CD4-positive, alpha-beta T cell treated with Interleukin-1 beta for 1 hour (primary cell): ENCODE measurements around the gene PTCRA.
"Not testable (repeated sequence)": the region's sequence is repeated elsewhere in the genome, so short reads cannot be mapped to it uniquely, and the experiment has no call there.

ENCODE experiments used
- DNase-seq, 2 donors: peaks; one replicate each; pipeline ENCODE4 v3.0.0-alpha.2; 2020 to 2022

The PTCRA gene

DNA sequence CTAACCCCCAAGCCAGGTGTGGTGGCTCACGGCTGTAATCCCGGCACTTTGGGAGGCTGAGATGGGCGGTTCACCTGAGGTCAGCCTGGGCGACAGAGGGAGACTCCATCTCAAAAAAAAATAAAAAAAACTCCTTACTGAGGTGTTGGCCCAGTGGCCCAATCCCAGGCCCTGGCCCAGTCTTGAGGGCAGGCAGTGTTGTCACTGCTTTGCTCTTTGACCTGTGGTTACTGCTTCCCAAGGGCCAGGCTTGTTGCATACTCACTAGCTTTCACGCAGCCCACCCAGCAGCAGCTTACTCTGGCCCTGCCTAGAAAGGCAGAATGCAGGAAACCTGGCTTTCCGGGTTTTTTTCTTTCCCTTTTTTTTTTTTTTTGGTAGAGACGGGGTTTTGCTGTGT is 26.6 kb downstream of the PTCRA start:
- no peak for DNase-seq

DNA sequence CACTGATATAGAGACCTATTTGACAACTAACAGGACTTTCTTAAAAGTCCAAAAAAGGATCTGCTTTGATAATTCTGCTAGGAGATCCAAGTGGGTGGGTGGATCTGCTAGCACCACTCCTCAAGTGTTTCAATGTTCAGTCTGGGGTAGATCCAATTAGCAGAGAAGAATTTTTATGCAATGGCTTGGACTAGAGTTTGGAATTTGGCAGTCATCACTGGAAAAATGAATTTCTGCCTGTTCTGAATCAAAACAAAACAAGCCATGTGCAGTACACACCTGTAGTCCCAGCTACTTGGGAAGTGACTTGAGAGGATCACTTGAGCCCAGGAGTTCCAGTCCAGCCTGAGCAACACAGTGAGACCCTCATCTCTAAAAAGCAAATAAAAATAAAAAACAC is 32.1 kb downstream of the PTCRA start:
- no peak for DNase-seq

DNA sequence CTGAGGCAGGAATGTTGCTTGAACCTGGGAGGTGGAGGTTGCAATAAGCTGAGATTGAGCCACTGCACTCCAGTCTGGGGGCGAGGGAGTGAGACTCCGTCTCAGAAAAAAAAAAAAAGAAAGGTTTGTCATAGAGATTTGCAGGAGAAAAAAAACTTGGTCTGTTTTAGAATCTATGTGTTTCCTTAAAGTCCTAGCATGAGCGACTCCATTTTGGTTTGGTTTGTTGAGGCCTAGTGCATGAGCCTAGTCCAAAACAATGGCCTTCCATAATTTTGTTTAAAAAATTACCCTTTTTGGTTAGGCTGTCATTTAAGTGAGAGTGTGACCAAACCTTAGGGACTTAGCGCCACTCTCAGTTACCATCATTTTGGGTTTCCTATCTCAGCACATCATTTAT is 36.5 kb downstream of the PTCRA start:
- DNase-seq, result no peak

DNA sequence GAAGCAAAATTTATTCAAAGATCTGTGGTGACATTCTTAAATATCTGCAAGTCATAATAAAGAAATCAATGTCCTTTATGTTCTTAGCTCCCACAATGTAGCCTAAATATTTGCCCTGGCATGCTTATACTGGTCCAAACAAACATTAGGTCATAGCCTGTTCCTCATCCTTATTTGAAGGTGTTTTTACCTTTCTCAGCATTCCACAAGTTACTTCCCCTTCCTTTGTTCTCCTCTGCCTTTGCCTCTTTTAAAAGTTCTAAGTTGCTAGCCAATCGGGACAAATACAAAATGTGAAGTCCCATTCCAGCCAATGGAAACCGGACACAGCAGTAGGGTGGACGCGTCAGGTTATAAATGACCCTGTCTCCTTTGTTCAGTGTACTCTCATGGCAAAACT is 38.6 kb downstream of the PTCRA start:
- not testable (repeated sequence) for DNase-seq

DNA sequence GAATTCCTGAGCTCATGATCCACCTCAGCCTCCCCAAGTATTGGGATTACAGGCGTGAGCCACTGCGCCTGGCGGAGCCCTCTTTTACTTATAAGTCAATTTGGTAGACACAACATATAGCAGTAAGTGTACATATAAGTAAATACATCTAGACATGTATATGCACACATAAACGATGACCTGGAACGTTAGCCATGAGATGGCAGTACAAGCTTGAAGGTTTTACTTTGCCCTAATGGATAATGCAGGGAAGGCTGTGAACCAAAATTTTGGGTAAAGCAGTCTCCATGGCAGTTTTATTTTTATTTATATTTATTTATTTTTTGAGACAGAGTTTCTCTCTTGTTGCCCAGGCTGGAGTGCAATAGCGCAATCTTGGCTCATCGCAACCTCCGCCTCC is 42.3 kb downstream of the PTCRA start:
- DNase-seq, result peak in 1 of 2 donors; percentile 5

DNA sequence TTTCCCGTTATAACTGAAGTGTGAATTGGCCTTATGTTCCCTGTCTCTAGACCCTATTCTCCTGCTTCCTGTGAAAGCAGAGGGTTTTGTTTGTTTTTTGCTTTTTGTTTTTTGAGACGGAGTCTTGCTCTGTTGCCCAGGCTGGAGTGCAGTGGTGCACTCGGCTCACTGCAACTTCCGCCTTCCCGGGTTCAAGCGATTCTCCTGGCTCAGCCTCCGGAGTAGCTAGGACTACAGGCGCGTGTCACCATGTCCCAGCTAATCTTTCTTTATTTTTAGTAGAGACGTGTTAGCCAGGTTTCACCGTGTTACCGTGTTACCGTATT is 44.0 kb downstream of the PTCRA start:
- DNase-seq, result no peak

DNA sequence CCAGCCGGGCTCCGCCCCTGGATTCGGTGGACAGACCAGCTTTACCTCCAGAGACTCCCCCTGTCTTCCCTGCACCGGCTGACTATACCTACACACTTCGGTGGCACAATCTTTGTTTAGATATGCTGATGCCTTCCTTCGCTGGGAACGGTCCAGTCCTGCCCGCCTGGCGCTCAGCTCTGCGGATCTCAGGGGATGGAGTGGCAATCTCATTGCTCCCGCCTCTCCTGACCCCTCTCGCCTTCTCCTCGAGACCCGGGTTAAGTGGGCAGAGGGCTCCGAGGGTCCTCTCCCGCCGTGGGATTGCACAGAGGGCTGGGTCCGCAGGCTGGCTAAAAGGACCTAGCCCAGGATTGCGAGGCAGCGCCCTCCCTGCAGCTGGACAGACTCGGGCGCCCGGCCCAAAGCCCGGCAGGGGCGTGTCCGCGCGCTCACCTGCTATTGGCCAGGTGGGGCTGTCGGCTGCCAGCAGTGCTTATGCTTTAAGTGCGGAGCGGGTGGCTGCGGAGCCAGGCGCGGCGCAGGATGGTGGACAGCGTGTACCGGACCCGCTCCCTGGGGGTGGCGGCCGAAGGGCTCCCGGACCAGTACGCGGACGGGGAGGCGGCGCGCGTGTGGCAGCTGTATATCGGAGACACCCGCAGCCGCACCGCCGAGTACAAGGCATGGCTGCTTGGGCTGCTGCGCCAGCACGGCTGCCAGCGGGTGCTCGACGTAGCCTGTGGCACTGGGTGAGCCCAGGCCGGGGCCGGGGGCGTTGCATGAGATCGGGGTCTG is 44.6 kb downstream of the PTCRA start, which contains the start of gene GNMT:
TSS of gene GNMT (plus strand) at position 512 of the 777 bp plus-strand sequence. CDS start at position 526, 14 bp downstream.
- peak; percentile 15 to 38 for DNase-seq

DNA sequence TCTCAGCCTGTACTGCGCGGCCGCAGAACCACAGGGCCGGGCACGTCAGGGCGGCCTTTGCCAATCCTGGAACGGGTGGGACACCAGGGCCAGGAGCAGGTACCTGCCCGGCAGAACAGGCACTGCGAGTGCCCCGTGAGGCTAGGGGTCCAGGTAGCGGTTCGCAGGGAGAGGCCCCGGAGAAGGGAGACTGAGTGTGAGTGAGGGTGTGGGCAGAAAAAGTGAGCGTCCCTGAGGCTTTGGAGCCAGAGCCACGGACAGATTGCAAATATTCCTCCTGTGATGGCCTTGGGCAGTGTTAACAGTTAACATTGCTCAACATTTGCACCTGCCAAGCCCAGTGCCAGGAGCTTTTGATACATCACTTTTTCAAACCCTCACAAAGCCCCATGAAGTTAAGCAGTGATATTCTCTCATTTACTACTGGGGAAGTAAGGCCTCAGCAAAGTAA is 45.2 kb downstream of the PTCRA start:
- no peak for DNase-seq

DNA sequence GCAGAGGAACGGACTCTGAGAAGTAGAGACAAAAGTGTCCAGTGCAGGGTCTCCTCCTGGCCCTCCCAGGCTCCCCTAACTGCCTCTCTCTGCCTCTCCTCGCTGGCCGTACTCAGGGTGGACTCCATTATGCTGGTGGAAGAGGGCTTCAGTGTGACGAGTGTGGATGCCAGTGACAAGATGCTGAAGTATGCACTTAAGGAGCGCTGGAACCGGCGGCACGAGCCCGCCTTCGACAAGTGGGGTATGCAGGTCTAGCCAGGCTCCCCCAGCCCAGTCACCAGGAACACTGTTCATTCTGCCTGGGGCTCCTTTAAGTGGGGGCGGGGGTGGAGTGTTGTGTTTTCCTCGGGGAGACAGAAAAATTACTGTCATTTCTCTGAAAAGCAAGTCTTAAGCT is 46.2 kb downstream of the PTCRA start:
- DNase-seq, result no peak

DNA sequence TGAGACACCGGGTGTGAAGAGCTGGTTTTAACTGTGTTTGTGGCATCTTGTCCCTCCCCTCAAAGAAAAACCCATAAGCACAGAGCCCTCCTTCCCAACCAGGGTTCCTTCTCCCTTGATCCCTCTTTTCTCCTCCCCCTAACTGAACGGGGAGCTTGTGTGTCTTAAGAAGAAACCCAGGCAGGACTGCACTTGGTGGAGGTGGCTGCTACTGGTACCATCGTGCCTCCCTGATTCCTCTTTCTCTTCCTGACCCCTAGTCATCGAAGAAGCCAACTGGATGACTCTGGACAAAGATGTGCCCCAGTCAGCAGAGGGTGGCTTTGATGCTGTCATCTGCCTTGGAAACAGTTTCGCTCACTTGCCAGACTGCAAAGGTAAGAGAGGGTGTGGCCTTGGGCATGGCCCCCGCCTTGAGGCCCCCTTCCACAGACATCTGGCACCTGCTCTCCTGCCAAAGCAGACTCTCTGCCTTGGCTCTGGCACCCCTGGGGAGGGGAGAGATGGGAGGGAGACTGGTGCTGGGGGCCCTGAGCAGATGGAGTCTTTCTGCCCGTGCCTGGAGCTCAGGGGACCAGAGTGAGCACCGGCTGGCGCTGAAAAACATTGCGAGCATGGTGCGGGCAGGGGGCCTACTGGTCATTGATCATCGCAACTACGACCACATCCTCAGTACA is 46.8 kb downstream of the PTCRA start:
- DNase-seq, result no peak

DNA sequence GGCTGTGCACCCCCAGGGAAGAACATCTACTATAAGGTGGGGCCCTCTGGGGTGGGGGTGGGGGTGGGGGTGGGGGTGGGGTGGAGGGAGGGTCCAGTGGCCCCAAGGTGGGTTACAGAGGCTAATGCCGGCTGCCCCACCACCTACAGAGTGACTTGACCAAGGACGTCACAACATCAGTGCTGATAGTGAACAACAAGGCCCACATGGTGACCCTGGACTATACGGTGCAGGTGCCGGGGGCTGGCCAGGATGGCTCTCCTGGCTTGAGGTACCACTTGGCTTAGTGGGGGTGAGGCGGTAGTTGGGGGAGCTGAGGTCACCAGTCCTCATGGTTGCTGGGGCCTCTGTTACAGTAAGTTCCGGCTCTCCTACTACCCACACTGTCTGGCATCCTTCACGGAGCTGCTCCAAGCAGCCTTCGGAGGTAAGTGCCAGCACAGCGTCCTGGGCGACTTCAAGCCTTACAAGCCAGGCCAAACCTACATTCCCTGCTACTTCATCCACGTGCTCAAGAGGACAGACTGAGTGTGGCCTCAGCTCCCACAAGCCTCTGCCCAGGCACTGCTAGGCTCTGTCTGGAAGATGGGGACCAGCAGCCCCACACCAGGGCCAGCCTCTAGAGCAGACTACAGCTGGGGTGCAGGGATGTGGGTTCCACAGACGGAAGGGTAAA is 47.5 kb downstream of the PTCRA start:
- DNase-seq, result no peak

DNA sequence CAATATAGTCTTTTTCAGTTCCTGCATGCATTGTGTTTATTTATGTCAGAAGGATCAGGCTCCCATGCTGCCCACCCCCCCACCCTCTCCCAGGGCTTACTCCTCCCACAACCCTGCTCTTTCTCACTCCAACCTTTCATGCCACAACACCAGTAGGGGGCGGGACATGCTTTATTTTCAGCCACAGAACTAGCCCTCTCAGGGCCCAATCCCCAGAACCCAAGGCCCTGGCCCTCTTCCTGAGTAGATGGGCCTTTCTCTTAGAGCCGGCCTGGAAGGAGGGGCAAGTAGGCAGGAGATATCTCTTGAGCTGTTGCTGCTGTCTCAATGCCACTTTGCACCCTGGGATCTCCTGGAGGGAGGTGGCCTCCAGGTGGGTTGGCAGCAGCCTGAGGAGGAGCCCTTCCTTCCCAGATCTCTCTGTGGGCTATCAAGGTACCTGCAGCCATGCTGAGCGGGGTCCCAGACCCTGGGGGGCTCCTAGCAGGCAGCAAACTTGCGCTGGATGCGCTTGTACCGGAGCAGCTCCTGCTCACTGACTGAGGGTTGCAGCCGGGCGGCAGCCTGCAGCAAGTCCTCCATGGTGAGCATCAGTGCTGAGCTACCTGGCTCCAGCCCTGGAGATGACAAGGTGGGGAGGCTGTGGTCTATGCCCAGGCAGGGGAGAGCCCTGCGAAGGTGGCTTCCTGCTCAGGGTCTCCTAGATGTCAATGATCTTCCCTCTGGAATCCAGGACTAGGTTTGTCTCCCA is 48.2 kb downstream of the PTCRA start:
- DNase-seq, result peak; percentile 20 to 44

DNA sequence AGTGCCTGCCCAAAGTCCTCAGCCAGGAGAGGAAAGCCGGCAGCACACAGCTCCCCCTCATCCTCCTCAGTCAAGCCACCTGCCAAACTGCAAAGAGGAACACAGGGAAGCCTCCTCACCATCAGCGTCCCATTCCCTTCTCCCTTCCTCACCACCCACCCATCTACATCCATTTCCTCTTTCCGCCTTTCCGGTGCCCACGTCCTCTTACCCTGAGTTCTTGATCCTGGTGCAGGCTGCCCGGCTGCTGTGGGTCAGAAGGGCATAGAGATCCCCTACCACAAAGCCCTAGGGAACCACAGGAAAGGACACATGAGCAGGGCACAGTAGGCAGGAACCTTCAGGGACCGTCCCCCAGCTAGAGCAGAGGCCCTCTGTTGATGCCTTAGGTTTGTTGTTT is 50.7 kb downstream of the PTCRA start:
- DNase-seq, result no peak

DNA sequence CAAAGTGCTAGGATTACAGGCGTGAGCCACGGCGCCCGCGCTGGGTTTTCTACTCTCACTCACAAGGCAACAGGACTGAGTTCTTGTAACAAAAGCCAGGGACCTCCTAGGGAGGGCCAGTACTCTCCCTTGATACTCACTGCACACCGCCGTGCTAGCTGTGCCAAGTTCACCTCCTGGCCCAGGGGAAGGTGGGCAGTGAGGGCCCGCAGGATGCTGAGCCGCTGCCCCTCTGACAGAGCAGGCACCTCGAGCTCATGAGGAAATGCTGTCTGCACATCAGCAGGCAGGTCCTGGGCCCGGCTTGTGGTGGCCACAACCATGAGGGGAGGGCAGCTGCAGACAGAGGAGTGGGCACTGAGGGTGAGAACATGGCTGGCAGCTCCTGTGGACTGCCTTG is 51.4 kb downstream of the PTCRA start:
- no peak for DNase-seq

DNA sequence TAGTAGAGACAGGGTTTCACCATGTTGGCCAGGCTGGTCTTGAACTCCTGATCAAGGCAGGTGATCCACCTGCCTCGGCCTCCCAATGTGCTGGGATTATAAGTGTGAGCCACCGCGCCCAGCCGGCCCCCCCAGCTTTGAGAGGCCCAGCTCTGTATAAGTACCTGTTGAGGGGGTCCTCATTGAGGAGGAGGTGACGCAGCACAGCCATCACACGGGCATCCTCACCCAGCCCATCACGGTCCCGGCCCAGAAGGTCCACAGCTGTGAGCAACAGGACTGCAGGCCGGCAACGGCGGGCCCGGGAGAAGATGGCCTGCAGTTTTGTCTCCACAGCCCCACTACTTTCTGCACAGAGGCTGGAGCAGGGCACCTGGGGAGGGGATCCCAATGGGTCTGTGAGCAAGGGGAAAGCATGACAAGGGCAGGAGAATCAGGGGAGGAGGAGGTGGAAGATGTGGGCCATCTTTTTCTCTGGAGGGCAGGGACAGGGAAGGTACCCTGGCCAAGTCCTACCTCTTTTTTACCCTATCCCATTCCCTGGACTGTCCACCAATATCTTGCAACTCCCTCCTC is 52.4 kb downstream of the PTCRA start:
- DNase-seq, result no peak

DNA sequence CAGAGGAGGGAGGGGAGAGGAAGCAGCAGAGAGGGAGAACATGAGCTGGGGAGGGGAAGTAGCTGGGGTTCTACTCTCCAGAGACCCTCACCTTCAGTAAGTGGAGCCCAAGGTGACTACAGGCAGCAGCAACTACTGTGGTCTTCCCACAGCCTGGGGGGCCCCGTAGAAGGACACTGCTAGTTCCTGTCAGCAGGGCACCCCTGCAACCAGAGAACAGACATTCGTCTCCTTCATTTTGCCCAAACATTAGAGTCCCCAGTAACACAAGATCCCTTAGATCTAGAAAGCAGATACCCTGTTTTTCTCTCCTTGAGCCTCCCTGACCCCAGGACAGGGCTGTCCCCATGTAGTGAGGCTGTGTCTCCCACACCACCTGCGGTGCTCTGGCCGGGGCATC is 52.9 kb downstream of the PTCRA start:
- DNase-seq, result no peak

DNA sequence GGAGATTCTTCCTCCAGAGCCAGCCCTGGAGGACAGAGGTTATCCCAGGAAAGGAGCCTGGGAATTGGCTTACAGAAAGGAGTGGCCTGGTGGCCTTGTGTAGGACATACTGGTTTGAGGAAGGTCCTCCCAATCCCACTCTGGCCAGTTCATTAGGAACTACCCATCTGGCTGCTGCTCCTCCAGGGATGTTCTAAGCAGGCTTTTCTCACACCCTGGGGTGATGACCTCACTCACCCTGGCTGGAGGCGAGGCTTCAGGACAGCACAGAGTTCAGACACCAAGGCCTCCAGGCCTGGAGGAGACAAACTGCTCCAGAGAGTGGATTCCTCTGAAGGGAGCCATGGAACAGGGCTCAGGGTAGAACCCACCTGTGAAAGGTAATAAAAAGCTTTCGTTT is 53.6 kb downstream of the PTCRA start:
- DNase-seq, result no peak

DNA sequence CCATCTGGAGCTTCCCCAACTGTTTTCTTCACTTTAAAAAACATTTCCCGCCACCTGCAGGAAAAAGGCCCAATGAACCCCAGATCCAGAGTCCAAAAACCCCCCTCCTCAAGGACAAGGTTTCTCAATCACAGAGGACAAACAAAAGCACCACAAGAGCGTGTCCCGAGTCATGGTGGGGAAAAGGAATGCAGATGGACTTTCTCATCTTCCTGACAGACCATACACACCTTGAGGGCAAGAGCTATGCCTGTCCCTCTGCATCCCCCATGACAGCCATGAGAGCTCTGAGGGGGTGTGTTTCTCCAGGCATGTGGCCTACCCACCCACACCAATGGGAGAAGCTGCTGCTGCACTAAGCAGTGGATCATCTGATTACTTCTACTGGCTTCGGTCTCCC is 54.1 kb downstream of the PTCRA start:
- DNase-seq, result no peak

DNA sequence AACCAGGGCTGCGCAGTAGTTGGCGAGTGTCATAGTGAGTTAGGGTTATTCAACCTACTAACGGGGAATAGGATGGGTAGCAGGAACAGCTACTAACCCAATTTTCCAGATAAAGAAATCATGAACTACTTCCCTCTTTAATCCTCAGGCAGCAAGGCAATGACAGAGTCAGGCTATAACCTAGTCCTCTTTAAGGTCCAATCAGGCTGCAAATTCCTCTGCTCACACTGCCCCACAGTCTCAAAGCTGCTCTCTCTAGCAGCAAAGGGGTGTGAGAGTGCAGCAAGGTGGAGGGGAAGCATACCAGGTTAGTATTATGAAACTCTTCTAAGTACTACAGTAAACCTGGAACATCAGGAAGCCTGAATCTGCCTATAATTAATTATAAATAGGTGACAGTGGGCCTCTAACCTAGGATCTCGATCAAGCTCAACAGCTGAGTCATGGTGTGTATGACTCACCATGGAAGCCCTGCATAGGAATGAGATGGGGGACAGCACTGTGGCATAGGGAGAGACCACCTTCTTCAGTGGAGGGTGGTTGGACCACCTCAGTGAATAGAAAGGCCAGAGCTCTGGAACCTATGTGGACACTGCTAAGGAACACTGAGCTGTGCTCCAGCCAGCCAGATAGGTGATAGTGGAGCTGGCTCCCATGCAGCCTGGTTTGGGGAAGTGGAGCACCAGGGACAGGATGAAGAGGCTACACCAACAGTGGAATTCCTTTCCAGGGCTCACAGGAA is 55.2 kb downstream of the PTCRA start:
- no peak for DNase-seq

DNA sequence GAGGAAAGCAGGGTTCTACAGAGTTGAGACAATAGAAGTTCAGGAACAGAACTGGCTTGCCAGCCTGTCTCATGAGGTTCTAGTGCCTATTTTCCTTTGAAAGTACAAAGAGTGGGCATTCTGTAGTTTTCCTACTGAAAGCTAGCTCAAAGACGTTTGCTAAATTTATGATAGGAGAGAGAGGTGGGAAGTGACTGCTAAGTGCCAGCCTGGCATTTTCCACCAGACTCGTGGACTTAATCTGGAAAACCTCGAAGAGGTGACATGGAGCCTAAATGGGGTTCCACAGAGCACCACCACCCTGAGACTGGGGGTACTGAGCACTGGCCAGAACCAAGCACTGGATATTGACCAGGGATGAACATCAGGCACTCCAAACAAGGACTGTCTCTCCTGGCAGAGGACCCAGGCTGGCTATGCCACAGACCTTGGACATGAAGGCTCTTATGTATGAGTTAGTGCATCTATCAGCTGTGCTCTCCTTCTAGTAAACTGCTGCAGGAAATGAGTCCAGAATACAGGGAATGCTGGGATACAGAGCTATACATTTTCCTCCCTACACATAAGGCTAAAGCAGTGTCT is 56.0 kb downstream of the PTCRA start:
- DNase-seq, result no peak

DNA sequence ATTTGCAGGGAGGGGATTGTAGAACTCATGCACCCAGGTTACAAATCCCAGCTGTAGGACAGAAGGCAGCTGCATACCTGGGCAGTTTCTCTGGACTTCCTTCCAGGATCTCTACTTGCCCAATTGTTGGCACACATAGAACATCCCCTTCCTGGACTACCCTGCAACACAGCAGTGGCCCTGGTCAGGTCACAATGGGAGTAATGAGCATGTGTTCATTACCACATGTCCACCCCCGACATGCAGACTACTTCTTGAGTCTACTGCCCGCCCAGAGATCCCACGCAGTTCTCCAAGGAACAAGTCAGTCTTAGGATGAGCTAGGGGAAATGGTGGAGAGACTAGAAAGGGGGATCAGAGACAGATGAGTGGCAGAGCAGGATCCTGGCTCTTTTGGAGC is 58.1 kb downstream of the PTCRA start:
- no peak for DNase-seq
